ENCODE measurements around the gene ZNF846.

GRCh38 chr19:9799162-9799561, 30.6 kb upstream of the ZNF846 start:
- TF ChIP-seq RCOR1 (IDR thresholded peaks at IDR 0.05; ENCODE audit: borderline replicate concordance in 1 of 2, low read depth in 2 of 2, low read length in 2 of 2) (no peak), FOXA3 (CRISPR knock-in tag; conservative IDR thresholded peaks at IDR 0.05 in 1 of 2, IDR thresholded peaks at IDR 0.05 in 1 of 2) (no peak), MAX (CRISPR knock-in tag; IDR thresholded peaks at IDR 0.05) (no peak), FOXP1 (CRISPR knock-in tag; IDR thresholded peaks at IDR 0.05) (no peak), TEAD4 (IDR thresholded peaks at IDR 0.05; ENCODE audit: low read length) (no peak), TEAD4 (CRISPR knock-in tag; IDR thresholded peaks at IDR 0.05; ENCODE audit: borderline replicate concordance) (no peak), THRA (IDR thresholded peaks at IDR 0.05) (no peak)
- TF ChIP-seq, protein P1, sequence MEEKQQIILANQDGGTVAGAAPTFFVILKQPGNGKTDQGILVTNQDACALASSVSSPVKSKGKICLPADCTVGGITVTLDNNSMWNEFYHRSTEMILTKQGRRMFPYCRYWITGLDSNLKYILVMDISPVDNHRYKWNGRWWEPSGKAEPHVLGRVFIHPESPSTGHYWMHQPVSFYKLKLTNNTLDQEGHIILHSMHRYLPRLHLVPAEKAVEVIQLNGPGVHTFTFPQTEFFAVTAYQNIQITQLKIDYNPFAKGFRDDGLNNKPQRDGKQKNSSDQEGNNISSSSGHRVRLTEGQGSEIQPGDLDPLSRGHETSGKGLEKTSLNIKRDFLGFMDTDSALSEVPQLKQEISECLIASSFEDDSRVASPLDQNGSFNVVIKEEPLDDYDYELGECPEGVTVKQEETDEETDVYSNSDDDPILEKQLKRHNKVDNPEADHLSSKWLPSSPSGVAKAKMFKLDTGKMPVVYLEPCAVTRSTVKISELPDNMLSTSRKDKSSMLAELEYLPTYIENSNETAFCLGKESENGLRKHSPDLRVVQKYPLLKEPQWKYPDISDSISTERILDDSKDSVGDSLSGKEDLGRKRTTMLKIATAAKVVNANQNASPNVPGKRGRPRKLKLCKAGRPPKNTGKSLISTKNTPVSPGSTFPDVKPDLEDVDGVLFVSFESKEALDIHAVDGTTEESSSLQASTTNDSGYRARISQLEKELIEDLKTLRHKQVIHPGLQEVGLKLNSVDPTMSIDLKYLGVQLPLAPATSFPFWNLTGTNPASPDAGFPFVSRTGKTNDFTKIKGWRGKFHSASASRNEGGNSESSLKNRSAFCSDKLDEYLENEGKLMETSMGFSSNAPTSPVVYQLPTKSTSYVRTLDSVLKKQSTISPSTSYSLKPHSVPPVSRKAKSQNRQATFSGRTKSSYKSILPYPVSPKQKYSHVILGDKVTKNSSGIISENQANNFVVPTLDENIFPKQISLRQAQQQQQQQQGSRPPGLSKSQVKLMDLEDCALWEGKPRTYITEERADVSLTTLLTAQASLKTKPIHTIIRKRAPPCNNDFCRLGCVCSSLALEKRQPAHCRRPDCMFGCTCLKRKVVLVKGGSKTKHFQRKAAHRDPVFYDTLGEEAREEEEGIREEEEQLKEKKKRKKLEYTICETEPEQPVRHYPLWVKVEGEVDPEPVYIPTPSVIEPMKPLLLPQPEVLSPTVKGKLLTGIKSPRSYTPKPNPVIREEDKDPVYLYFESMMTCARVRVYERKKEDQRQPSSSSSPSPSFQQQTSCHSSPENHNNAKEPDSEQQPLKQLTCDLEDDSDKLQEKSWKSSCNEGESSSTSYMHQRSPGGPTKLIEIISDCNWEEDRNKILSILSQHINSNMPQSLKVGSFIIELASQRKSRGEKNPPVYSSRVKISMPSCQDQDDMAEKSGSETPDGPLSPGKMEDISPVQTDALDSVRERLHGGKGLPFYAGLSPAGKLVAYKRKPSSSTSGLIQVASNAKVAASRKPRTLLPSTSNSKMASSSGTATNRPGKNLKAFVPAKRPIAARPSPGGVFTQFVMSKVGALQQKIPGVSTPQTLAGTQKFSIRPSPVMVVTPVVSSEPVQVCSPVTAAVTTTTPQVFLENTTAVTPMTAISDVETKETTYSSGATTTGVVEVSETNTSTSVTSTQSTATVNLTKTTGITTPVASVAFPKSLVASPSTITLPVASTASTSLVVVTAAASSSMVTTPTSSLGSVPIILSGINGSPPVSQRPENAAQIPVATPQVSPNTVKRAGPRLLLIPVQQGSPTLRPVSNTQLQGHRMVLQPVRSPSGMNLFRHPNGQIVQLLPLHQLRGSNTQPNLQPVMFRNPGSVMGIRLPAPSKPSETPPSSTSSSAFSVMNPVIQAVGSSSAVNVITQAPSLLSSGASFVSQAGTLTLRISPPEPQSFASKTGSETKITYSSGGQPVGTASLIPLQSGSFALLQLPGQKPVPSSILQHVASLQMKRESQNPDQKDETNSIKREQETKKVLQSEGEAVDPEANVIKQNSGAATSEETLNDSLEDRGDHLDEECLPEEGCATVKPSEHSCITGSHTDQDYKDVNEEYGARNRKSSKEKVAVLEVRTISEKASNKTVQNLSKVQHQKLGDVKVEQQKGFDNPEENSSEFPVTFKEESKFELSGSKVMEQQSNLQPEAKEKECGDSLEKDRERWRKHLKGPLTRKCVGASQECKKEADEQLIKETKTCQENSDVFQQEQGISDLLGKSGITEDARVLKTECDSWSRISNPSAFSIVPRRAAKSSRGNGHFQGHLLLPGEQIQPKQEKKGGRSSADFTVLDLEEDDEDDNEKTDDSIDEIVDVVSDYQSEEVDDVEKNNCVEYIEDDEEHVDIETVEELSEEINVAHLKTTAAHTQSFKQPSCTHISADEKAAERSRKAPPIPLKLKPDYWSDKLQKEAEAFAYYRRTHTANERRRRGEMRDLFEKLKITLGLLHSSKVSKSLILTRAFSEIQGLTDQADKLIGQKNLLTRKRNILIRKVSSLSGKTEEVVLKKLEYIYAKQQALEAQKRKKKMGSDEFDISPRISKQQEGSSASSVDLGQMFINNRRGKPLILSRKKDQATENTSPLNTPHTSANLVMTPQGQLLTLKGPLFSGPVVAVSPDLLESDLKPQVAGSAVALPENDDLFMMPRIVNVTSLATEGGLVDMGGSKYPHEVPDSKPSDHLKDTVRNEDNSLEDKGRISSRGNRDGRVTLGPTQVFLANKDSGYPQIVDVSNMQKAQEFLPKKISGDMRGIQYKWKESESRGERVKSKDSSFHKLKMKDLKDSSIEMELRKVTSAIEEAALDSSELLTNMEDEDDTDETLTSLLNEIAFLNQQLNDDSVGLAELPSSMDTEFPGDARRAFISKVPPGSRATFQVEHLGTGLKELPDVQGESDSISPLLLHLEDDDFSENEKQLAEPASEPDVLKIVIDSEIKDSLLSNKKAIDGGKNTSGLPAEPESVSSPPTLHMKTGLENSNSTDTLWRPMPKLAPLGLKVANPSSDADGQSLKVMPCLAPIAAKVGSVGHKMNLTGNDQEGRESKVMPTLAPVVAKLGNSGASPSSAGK (IDR thresholded peaks at IDR 0.05): no peak

Data from K562 (cell line).